Measurements from ENCODE around the gene PSMD13.

The PSMD13 gene

DNA sequence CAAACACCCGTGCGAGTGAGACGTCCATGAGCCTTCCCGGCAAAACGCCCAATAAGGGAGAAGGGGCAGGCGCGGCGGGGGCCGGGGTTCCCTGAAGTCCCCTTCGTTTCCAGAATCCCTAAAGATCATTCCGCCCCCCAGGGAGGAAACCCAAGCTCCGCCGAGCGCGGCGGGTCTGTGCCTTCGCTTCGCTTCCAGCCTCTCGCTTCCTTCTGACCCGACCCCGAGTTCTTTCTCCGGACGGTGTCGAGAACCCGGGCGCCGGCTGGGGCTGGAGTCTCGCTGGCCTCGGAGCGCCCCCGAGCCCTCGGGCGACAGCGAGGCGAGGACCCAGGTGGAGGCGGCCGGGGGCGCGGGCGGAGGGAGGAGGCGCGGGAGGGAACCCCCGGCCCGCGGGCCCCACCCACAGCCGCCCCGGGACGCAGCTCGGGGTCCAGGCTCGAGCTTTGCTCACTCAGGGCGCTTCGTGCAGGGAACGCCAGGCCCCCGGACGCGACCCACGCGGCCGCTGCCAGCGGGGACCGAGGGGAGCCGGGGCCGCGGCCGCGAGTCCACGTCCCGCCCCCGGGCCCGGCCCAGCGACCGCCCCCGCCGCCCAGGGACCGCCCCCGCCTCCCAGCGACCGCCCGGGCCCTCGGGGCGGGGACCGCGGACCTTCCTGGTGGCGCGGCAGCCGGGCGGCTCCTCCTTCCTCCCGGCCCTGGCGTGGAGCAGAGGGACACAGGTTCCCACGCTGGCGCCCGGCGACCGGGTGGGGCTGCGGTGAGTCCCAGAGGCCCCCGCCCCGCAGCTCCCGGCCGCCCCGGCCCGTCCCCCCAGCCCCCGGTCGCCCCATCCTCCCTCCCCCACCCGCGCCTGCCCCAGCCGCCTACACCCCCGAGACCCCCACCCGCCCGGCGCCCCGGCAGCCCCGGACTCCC, 52.0 kb downstream of the PSMD13 start, which contains the start of gene PGGHG:
Gene PGGHG, plus strand, starts transcription at position 649 of the 920 bp plus-strand sequence. CDS start 691 bp downstream, outside the sequence.
- H3K27me3 ChIP-seq (replicated peaks in 2 of 5; ENCODE audit: control insufficient read depth in 4 of 5, insufficient read depth in 5 of 5, low read length in 4 of 5): peaks cover 0 to 22% (median 13%) of the 10 kb centered on the region in 5 experiments
- peaks cover 0 to 23% (median 17%) of the 10 kb centered on the region in 4 experiments for H3K4me1 ChIP-seq (ENCODE audit: control extremely low read depth in 1 of 4, control insufficient read depth in 4 of 4, insufficient read depth in 4 of 4, low read length in 3 of 4)
- whole genome bisulfite sequencing (ENCODE audit: insufficient coverage): 0% methylated on average over 60 of the region's 112 CpGs
- DNase-seq: peak in 1 of 3 donors; percentile 42
- CTCF ChIA-PET: interaction anchor here (0.8 to 2.8 kb wide), 5 partner anchors 10 to 161 kb away, joined by 3 to 11 read pairs (median 4); partner anchors contain the start of genes IFITM5 and PTDSS2
- peak within 1 kb of the TSS; percentile 40 to 75 (median 65) for H3K4me3 ChIP-seq (ENCODE audit: control insufficient read depth in 1 of 7, extremely low read depth in 1 of 7, insufficient read depth in 4 of 7, low read depth in 2 of 7, low read length in 6 of 7)
- no peaks in the 10 kb centered on the region for H3K9me3 ChIP-seq (ENCODE audit: control extremely low read depth in 1 of 5, control insufficient read depth in 4 of 5, insufficient read depth in 2 of 5, low read depth in 1 of 5, low read length in 4 of 5)
- peaks cover 0 to 11% (median 0%) of the 10 kb centered on the region in 4 experiments for H3K36me3 ChIP-seq (ENCODE audit: control insufficient read depth in 4 of 4, insufficient read depth in 4 of 4, low read length in 3 of 4)
- H3K27ac ChIP-seq (ENCODE audit: insufficient read depth in 1 of 2, low read depth in 1 of 2, low read length in 2 of 2, poor library complexity in 1 of 2, severe bottlenecking in 2 of 2): peak within 1 kb of the TSS in 1 of 2 experiments; percentile 43
- POLR2A ChIA-PET: interaction anchor here (0.6 kb wide), 1 partner anchor 14 kb away, joined by 4 read pairs; no protein-coding TSS in a partner anchor

DNA sequence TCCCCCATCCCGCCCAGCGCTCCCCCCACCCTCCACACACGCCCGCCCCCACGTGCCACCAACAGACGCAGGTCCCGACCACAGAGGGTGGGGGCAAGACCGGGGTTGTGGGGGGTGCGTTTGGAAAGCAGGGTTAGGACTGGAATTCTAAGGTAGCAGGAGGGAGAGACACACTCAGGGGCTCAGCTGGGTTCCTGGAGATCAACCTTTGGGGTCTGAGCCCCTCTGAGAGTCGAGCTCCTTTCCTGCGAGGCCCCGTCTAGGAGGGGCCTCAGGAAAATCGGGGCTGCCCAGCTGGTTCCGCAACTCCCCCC, 52.6 kb downstream of the PSMD13 start:
- no peak overlapping the region for H3K27ac ChIP-seq (ENCODE audit: insufficient read depth in 1 of 2, low read depth in 1 of 2, low read length in 2 of 2, poor library complexity in 1 of 2, severe bottlenecking in 2 of 2)
- no peaks in the 10 kb centered on the region for H3K9me3 ChIP-seq (ENCODE audit: control extremely low read depth in 1 of 5, control insufficient read depth in 4 of 5, insufficient read depth in 2 of 5, low read depth in 1 of 5, low read length in 4 of 5)
- CTCF ChIA-PET: interaction anchor here (0.8 to 2.8 kb wide), 5 partner anchors 10 to 160 kb away, joined by 3 to 11 read pairs (median 4); partner anchors contain the start of genes IFITM5 and PTDSS2
- H3K36me3 ChIP-seq (ENCODE audit: control insufficient read depth in 4 of 4, insufficient read depth in 4 of 4, low read length in 3 of 4): peaks cover 0 to 16% (median 0%) of the 10 kb centered on the region in 4 experiments
- POLR2A ChIA-PET: interaction anchor here (0.6 kb wide), 1 partner anchor 15 kb away, joined by 4 read pairs; no protein-coding TSS in a partner anchor
- H3K4me1 ChIP-seq (ENCODE audit: control extremely low read depth in 1 of 4, control insufficient read depth in 4 of 4, insufficient read depth in 4 of 4, low read length in 3 of 4): peaks cover 0 to 23% (median 17%) of the 10 kb centered on the region in 4 experiments
- peak in 1 of 3 donors; percentile 36 for DNase-seq
- WGBS (ENCODE audit: insufficient coverage): 11% methylated on average over 5 of the region's 14 CpGs
- H3K4me3 ChIP-seq (ENCODE audit: control insufficient read depth in 1 of 7, extremely low read depth in 1 of 7, insufficient read depth in 4 of 7, low read depth in 2 of 7, low read length in 6 of 7): peak overlapping the region in 6 of 7 experiments; percentile 4 to 66 (median 38)
- peaks cover 0 to 19% (median 13%) of the 10 kb centered on the region in 5 experiments for H3K27me3 ChIP-seq (replicated peaks in 2 of 5; ENCODE audit: control insufficient read depth in 4 of 5, insufficient read depth in 5 of 5, low read length in 4 of 5)

DNA sequence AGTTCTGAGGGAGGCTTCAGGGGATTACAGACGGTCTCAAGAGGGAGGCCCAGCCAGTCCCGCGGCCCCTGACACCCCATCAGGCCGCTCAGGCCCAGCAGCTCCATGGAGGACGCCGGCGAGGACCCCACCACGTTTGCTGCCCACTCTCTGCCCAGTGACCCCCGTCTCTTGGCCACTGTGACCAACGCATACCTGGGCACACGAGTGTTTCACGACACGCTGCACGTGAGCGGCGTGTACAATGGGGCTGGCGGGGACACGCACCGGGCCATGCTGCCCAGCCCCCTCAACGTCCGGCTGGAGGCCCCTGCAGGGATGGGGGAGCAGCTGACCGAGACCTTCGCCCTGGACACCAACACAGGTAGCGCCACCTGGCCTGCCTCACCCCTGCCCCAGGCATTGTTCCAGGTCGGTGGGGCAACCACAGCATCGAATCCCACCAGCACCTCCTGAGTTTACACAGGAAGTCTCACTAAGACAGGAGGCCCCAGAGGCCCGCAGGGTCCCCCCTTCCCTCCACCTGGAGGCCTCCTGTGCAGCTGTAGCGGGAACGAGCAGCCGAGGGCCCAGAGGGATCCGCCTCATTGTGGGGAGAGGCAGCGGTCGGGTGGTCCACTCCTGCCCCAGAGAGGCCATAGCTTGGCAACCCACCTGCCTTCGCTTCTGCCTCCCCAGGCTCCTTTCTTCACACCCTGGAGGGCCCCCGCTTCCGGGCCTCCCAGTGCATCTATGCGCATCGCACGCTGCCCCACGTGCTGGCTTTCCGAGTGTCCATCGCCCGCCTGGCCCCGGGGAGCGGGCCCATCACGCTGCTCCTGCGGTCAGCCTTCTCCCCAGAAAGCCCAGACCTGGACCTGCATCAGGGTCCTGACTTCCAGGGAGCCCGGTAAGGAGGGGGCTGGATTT, 53.2 kb downstream of the PSMD13 start:
- ChIA-PET POLR2A (interaction anchor here (0.6 kb wide), 1 partner anchor 15 kb away, joined by 4 read pairs; no protein-coding TSS in a partner anchor), CTCF (interaction anchor here (0.8 to 2.8 kb wide), 5 partner anchors 9 to 160 kb away, joined by 3 to 11 read pairs (median 4); partner anchors contain the start of genes IFITM5 and PTDSS2)
- no peak overlapping the region for H3K27ac ChIP-seq (ENCODE audit: insufficient read depth in 1 of 2, low read depth in 1 of 2, low read length in 2 of 2, poor library complexity in 1 of 2, severe bottlenecking in 2 of 2)
- peak in 1 of 3 donors; percentile 45 for DNase-seq
- H3K36me3 ChIP-seq (ENCODE audit: control insufficient read depth in 4 of 4, insufficient read depth in 4 of 4, low read length in 3 of 4): peaks cover 0 to 20% (median 0%) of the 10 kb centered on the region in 4 experiments
- peaks cover 0 to 19% (median 13%) of the 10 kb centered on the region in 5 experiments for H3K27me3 ChIP-seq (replicated peaks in 2 of 5; ENCODE audit: control insufficient read depth in 4 of 5, insufficient read depth in 5 of 5, low read length in 4 of 5)
- H3K9me3 ChIP-seq (ENCODE audit: control extremely low read depth in 1 of 5, control insufficient read depth in 4 of 5, insufficient read depth in 2 of 5, low read depth in 1 of 5, low read length in 4 of 5): no peaks in the 10 kb centered on the region
- WGBS (ENCODE audit: insufficient coverage): 40% methylated on average over 41 of the region's 48 CpGs
- peak overlapping the region in 6 of 7 experiments; percentile 4 to 66 (median 38) for H3K4me3 ChIP-seq (ENCODE audit: control insufficient read depth in 1 of 7, extremely low read depth in 1 of 7, insufficient read depth in 4 of 7, low read depth in 2 of 7, low read length in 6 of 7)
- H3K4me1 ChIP-seq (ENCODE audit: control extremely low read depth in 1 of 4, control insufficient read depth in 4 of 4, insufficient read depth in 4 of 4, low read length in 3 of 4): peaks cover 0 to 23% (median 17%) of the 10 kb centered on the region in 4 experiments

DNA sequence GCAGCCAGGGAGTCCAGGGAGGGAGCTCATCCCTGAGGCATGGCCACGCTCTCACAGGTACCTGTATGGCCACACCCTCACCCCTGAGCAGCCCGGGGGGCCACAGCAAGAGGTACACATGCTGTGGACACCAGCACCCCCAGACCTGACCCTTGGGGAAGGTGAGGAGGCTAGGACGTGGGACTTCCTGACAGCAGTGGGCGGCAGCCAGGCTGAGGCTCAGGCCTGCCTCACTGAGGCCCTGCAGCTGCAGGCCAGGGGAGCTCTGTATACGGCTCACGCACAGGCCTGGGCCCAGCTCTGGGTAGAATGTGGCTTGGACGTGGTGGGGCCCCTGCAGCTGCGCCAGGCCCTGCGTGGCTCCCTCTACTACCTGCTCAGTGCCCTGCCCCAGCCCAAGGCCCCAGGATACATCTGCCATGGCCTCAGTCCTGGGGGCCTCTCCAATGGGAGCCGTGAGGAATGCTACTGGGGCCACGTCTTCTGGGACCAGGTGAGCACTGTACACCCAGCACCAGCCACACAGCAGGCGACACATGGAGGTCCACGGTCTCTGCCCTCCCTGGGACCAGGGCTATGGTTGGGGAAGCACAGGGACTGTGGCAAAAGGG, 54.0 kb downstream of the PSMD13 start:
- no peak for DNase-seq
- Histone ChIP-seq H3K27ac (ENCODE audit: insufficient read depth in 1 of 2, low read depth in 1 of 2, low read length in 2 of 2, poor library complexity in 1 of 2, severe bottlenecking in 2 of 2) (no peak overlapping the region), H3K4me1 (ENCODE audit: control extremely low read depth in 1 of 4, control insufficient read depth in 4 of 4, insufficient read depth in 4 of 4, low read length in 3 of 4) (peaks cover 0 to 23% (median 17%) of the 10 kb centered on the region in 4 experiments), H3K36me3 (ENCODE audit: control insufficient read depth in 4 of 4, insufficient read depth in 4 of 4, low read length in 3 of 4) (peaks cover 0 to 20% (median 0%) of the 10 kb centered on the region in 4 experiments), H3K9me3 (ENCODE audit: control extremely low read depth in 1 of 5, control insufficient read depth in 4 of 5, insufficient read depth in 2 of 5, low read depth in 1 of 5, low read length in 4 of 5) (no peaks in the 10 kb centered on the region), H3K4me3 (ENCODE audit: control insufficient read depth in 1 of 7, extremely low read depth in 1 of 7, insufficient read depth in 4 of 7, low read depth in 2 of 7, low read length in 6 of 7) (no peak overlapping the region), H3K27me3 (replicated peaks in 2 of 5; ENCODE audit: control insufficient read depth in 4 of 5, insufficient read depth in 5 of 5, low read length in 4 of 5) (peaks cover 0 to 19% (median 13%) of the 10 kb centered on the region in 5 experiments)
- ChIA-PET POLR2A (no interaction called here), CTCF (interaction anchor here (1.2 to 2.8 kb wide), 2 partner anchors 8 to 15 kb away, joined by 3 to 11 read pairs; no protein-coding TSS in a partner anchor)
- WGBS (ENCODE audit: insufficient coverage): 96% methylated on average over 11 of the region's 13 CpGs

DNA sequence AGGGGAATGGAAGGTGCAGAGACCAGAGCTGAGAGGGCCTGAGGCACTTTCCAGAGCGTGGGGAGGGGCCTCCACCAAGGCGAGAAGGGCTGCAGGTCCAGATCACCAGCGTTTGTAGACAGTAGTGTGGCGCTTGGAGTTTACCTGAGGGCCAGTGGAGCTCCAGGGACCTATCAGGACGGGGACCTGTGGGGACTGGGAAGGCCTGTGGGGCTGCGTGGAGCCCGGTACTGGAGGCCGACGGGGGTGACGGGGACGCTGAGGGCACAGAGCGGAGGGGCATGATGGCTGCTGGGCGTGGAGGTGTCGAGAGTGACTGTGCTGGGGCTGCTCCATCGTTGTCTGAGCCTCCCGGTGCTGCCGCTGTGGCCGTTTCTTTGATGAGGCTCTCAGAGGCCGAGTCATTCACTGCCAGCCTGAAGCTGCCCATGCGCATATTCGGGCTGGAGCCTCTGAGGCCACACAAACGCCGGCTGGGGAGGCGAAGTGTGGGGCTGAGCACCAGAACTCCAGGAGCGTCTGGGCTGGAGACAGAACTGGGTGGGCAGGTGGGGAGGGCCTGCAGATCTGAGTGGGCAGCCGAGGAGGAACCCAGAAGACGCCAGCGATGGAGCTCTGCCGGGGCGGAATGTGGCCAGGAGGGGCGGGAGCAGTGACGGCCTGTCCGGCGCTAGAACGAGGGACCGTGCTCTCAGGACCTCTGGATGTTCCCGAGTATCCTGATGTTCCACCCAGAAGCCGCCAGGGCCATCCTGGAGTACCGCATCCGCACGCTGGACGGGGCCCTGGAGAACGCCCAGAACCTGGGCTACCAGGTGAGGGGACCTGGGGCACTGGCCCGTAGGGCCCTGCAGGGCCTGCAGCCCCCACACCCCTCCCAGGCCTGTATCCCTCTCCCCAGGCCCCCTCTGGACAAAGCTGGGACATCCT, 54.8 kb downstream of the PSMD13 start:
- POLR2A ChIA-PET: no interaction called here
- Histone ChIP-seq H3K4me1 (ENCODE audit: control extremely low read depth in 1 of 4, control insufficient read depth in 4 of 4, insufficient read depth in 4 of 4, low read length in 3 of 4) (peaks cover 0 to 23% (median 17%) of the 10 kb centered on the region in 4 experiments), H3K27me3 (replicated peaks in 2 of 5; ENCODE audit: control insufficient read depth in 4 of 5, insufficient read depth in 5 of 5, low read length in 4 of 5) (peaks cover 0 to 17% (median 13%) of the 10 kb centered on the region in 5 experiments), H3K27ac (ENCODE audit: insufficient read depth in 1 of 2, low read depth in 1 of 2, low read length in 2 of 2, poor library complexity in 1 of 2, severe bottlenecking in 2 of 2) (no peak overlapping the region), H3K9me3 (ENCODE audit: control extremely low read depth in 1 of 5, control insufficient read depth in 4 of 5, insufficient read depth in 2 of 5, low read depth in 1 of 5, low read length in 4 of 5) (no peaks in the 10 kb centered on the region), H3K4me3 (ENCODE audit: control insufficient read depth in 1 of 7, extremely low read depth in 1 of 7, insufficient read depth in 4 of 7, low read depth in 2 of 7, low read length in 6 of 7) (no peak overlapping the region), H3K36me3 (ENCODE audit: control insufficient read depth in 4 of 4, insufficient read depth in 4 of 4, low read length in 3 of 4) (peaks cover 0 to 20% (median 0%) of the 10 kb centered on the region in 4 experiments)
- CTCF ChIA-PET: interaction anchor here (1.2 kb wide), 1 partner anchor 9 kb away, joined by 3 read pairs; no protein-coding TSS in a partner anchor
- DNase-seq: no peak
- 98% methylated on average over 42 of the region's 44 CpGs for WGBS (ENCODE audit: insufficient coverage)

Data from common myeloid progenitor, CD34-positive (primary cell).